Measurements from ENCODE around the gene DOP1A. TPM values are rescaled to one million over a fixed set of nuclear protein-coding genes. Genes with fewer than 3 reads are reported as not detected.

DOP1A gene
- total RNA-seq, 1 donor, result 44.0 TPM

DNA sequence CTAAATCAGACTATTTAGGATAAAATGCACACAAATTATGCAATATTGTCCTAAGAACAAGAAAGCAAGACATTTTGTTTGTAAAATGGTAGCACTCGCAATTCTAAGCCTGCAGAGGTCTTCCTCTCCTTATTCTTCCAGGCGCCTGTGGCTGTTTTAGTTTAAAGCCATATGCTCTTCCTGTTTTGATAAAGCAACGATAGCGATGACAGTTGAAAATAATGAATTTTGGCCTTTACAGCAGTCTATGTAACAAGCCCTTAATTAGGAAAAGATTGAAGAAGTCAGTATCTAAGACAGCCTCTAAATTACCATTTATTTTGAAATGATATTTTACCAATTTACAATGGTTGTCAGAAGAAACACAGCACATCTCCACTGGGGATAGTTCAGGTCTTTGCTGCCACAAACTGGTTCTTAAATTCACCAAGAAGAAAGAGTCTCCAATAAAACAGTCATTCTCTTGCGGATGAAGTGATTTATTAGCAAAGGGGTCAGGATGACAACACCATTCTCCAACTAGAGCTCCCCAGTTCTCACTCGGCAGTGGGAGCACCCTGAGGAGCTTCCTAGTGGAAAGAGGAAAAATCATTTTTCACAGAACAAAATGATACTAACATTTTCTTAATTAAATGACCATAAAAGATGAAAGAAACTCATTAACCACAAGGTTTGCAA lies 23.2 kb upstream of the DOP1A start:
- no peak overlapping the region for H3K4me3 ChIP-seq (ENCODE audit: low read depth, low read length)
- no peak for DNase-seq (ENCODE audit: low read depth)
- TF ChIP-seq, protein P1, sequence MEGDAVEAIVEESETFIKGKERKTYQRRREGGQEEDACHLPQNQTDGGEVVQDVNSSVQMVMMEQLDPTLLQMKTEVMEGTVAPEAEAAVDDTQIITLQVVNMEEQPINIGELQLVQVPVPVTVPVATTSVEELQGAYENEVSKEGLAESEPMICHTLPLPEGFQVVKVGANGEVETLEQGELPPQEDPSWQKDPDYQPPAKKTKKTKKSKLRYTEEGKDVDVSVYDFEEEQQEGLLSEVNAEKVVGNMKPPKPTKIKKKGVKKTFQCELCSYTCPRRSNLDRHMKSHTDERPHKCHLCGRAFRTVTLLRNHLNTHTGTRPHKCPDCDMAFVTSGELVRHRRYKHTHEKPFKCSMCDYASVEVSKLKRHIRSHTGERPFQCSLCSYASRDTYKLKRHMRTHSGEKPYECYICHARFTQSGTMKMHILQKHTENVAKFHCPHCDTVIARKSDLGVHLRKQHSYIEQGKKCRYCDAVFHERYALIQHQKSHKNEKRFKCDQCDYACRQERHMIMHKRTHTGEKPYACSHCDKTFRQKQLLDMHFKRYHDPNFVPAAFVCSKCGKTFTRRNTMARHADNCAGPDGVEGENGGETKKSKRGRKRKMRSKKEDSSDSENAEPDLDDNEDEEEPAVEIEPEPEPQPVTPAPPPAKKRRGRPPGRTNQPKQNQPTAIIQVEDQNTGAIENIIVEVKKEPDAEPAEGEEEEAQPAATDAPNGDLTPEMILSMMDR (IDR thresholded peaks at IDR 0.05; ENCODE audit: insufficient read depth, low read depth, low read length), result no peak

- H3K4me3 ChIP-seq (ENCODE audit: low read depth, low read length), result no peak overlapping the region
- DNase-seq (ENCODE audit: low read depth), result no peak
- TF ChIP-seq, protein P1 (IDR thresholded peaks at IDR 0.05; ENCODE audit: insufficient read depth, low read depth, low read length), result no peak
Measured at GRCh38 chr6:83047065-83047754, 20.3 kb upstream of the DOP1A start.

GRCh38 chr6:83051377-83052172 lies 15.9 kb upstream of the DOP1A start:
- no peak for DNase-seq (ENCODE audit: low read depth)
- TF ChIP-seq, protein P1 (IDR thresholded peaks at IDR 0.05; ENCODE audit: insufficient read depth, low read depth, low read length), result no peak
- no peak overlapping the region for H3K4me3 ChIP-seq (ENCODE audit: low read depth, low read length)

- TF ChIP-seq, protein P1 (IDR thresholded peaks at IDR 0.05; ENCODE audit: insufficient read depth, low read depth, low read length), result no peak
- DNase-seq (ENCODE audit: low read depth), result no peak
- no peak overlapping the region for H3K4me3 ChIP-seq (ENCODE audit: low read depth, low read length)
Measured at GRCh38 chr6:83053678-83054077, 13.8 kb upstream of the DOP1A start.

- H3K4me3 ChIP-seq (ENCODE audit: low read depth, low read length), result no peak overlapping the region
- DNase-seq (ENCODE audit: low read depth), result peak; percentile 56
- TF ChIP-seq, protein P1 (IDR thresholded peaks at IDR 0.05; ENCODE audit: insufficient read depth, low read depth, low read length), result peak; percentile 80
Measured at GRCh38 chr6:83055366-83055964, 12.0 kb upstream of the DOP1A start.

GRCh38 chr6:83057705-83058321 lies 9.7 kb upstream of the DOP1A start:
- DNase-seq (ENCODE audit: low read depth), result peak; percentile 56
- TF ChIP-seq, protein P1 (IDR thresholded peaks at IDR 0.05; ENCODE audit: insufficient read depth, low read depth, low read length), result peak; percentile 87
- H3K4me3 ChIP-seq (ENCODE audit: low read depth, low read length), result no peak overlapping the region
